Glutamatergic neuron (in vitro differentiated cells): ENCODE results near the gene SIK1. TPM values are rescaled to one million over a fixed set of nuclear protein-coding genes. Genes with fewer than 3 reads are reported as not detected.

Experiments
- DNase-seq: peaks from one replicate; pipeline ENCODE4 v3.0.0; 2022
- H3K27ac Mint-ChIP-seq: one replicate; pipeline ENCODE4 v1.8.0; 2020; ENCODE audit warnings: mild to moderate bottlenecking, mixed read lengths, inconsistent platforms; ENCODE audit not compliant: unreplicated experiment
- H3K27me3 Mint-ChIP-seq: one replicate; pipeline ENCODE4 v1.8.0; 2020; ENCODE audit warnings: mild to moderate bottlenecking, moderate library complexity, mixed read lengths, inconsistent platforms; ENCODE audit not compliant: unreplicated experiment
- H3K36me3 Mint-ChIP-seq: one replicate; pipeline ENCODE4 v1.8.0; 2020; ENCODE audit warnings: mild to moderate bottlenecking, mixed read lengths, inconsistent platforms; ENCODE audit not compliant: unreplicated experiment
- H3K4me1 Mint-ChIP-seq: one replicate; pipeline ENCODE4 v1.8.0; 2020; ENCODE audit warnings: mild to moderate bottlenecking, low read depth, mixed read lengths, inconsistent platforms; ENCODE audit not compliant: unreplicated experiment
- H3K4me3 Mint-ChIP-seq: one replicate; pipeline ENCODE4 v1.8.0; 2020; ENCODE audit warnings: mild to moderate bottlenecking, mixed read lengths, inconsistent platforms; ENCODE audit not compliant: unreplicated experiment
- H3K9me3 Mint-ChIP-seq: one replicate; pipeline ENCODE4 v1.8.0; 2020; ENCODE audit warnings: mild to moderate bottlenecking, moderate library complexity, mixed read lengths, inconsistent platforms; ENCODE audit not compliant: unreplicated experiment
- CTCF ChIP-seq: fragments of 200-600 bp; sonication (generic); IDR thresholded peaks from one replicate; pipeline ENCODE4 v1.5.0; 2021; ENCODE audit not compliant: partially characterized antibody, unreplicated experiment
- total RNA-seq: library from RNA; stranded (reverse); fragmentation: NEBNext Ultra II Directional; extraction: Animal tissue kit (Norgen Biotek cat#: 25700); gene quantifications from one replicate; pipeline ENCODE4 v1.2.1, GENCODE V29; 2021; ENCODE audit not compliant: unreplicated experiment

SIK1 gene
- total RNA-seq, 1 donor from 2014 or later, result 14.2 TPM

GRCh38 chr21:43367296-43367695, 59.6 kb downstream of the SIK1 start:
- Mint-ChIP-seq H3K36me3 (no peaks in the 10 kb centered on the region), H3K4me1 (peaks cover 51% of the 10 kb centered on the region), H3K4me3 (peak overlapping the region; percentile 46), H3K27me3 (peaks cover 26% of the 10 kb centered on the region), H3K27ac (peak overlapping the region; percentile 99), H3K9me3 (peaks cover 21% of the 10 kb centered on the region)
- DNase-seq, result peak; percentile 75
- TF ChIP-seq CTCF, result no peak

GRCh38 chr21:43366656-43367055, 60.3 kb downstream of the SIK1 start:
- Mint-ChIP-seq H3K9me3 (peaks cover 24% of the 10 kb centered on the region), H3K27ac (peak overlapping the region; percentile 99), H3K27me3 (peaks cover 29% of the 10 kb centered on the region), H3K4me3 (peak overlapping the region; percentile 78), H3K4me1 (peaks cover 55% of the 10 kb centered on the region), H3K36me3 (no peaks in the 10 kb centered on the region)
- TF ChIP-seq CTCF, result no peak
- no peak for DNase-seq

GRCh38 chr21:43365611-43366426, 61.1 kb downstream of the SIK1 start:
- no peak for TF ChIP-seq CTCF
- no peak for DNase-seq
- H3K36me3 Mint-ChIP-seq, result no peaks in the 10 kb centered on the region
- H3K4me3 Mint-ChIP-seq, result peak overlapping the region; percentile 78
- H3K9me3 Mint-ChIP-seq, result peaks cover 30% of the 10 kb centered on the region
- H3K27me3 Mint-ChIP-seq, result peaks cover 31% of the 10 kb centered on the region
- peak overlapping the region; percentile 99 for H3K27ac Mint-ChIP-seq
- peaks cover 56% of the 10 kb centered on the region for H3K4me1 Mint-ChIP-seq

- no peak for DNase-seq
- peaks cover 49% of the 10 kb centered on the region for H3K4me1 Mint-ChIP-seq
- no peak overlapping the region for H3K4me3 Mint-ChIP-seq
- no peaks in the 10 kb centered on the region for H3K36me3 Mint-ChIP-seq
- H3K27ac Mint-ChIP-seq, result no peak overlapping the region
- peaks cover 31% of the 10 kb centered on the region for H3K27me3 Mint-ChIP-seq
- peaks cover 30% of the 10 kb centered on the region for H3K9me3 Mint-ChIP-seq
- no peak for TF ChIP-seq CTCF
Observed at GRCh38 chr21:43364851-43365424, 62.0 kb downstream of the SIK1 start.

Other genes starting within 250 kb of the SIK1 start
- gene HSF2BP, start 232.4 kb upstream of the SIK1 start, total RNA-seq, result 1.0 TPM
- 41.2 TPM for gene RRP1B, start 232.4 kb upstream of the SIK1 start, total RNA-seq